HepG2 (cell line): ENCODE data around the gene ACACA. TPM values are rescaled to one million over a fixed set of nuclear protein-coding genes. Genes with fewer than 3 reads are reported as not detected.

Source experiments
- ATAC-seq: fragments of 200-7000 bp; cut with Tn5 transposase; 3 replicates; pipeline ENCODE4 v1.9.1; 2020; ENCODE audit warnings: mild to moderate bottlenecking, moderate library complexity
- BruUV-seq: library from RNA; stranded (reverse); fragments of 400-500 nt; replicated peaks from 2 replicates; lab custom pipeline; 2021; lab: Mats Ljungman, UMichigan
- CTCF ChIA-PET: fragments of 300-600 bp; formaldehyde crosslinking; extraction: SDS; loops from one replicate; lab custom pipeline; 2021; ENCODE audit warnings: low total read pairs, inconsistent platforms, low intra/inter-chr PET ratio; lab: Yijun Ruan, JAX
- POLR2A ChIA-PET: fragments of 350-600 bp; sonication (Branson Sonifier 250); formaldehyde crosslinking; loops from one replicate; lab custom pipeline; 2020; ENCODE audit warnings: antibody characterized with exemption, inconsistent platforms; lab: Yijun Ruan, JAX
- DNase-seq: peaks from one replicate; pipeline ENCODE4 v3.0.0-alpha.2; 2015; ENCODE audit warnings: low spot score
- FAIRE-seq: peaks from 3 replicates; lab custom pipeline; 2011; peaks lifted over from hg19 to GRCh38; lab: Jason Lieb, UNC
- H2AFZ ChIP-seq: one replicate; pipeline ENCODE4 v1.6.1; 2011; ENCODE audit warnings: low read length, inconsistent platforms
- H3K27ac ChIP-seq: fragments of 300-600 bp; 3 replicates; pipeline ENCODE4 v1.8.0; 2011; ENCODE audit warnings: mixed run types, mild to moderate bottlenecking, mixed read lengths, low read length, inconsistent platforms; ENCODE audit not compliant: insufficient read depth; ENCODE audit errors: extremely low read length
- H3K27me3 ChIP-seq, 2 experiments: fragments of 200-600 bp in 1 of 2; 2 replicates in 1 of 2; 3 replicates in 1 of 2; pipeline versions ENCODE4 v1.6.0 to v1.8.0; 2011; ENCODE audit warnings: low read length in 2 of 2, mild to moderate bottlenecking in 2 of 2, moderate library complexity in 2 of 2, inconsistent platforms in 1 of 2; ENCODE audit not compliant: insufficient read depth in 2 of 2, control insufficient read depth in 1 of 2
- H3K36me3 ChIP-seq, 2 experiments: fragments of 200-600 bp in 1 of 2; replicated peaks in 1 of 2; 2 replicates in 1 of 2; 3 replicates in 1 of 2; pipeline versions ENCODE4 v1.5.1 to v1.8.0; 2011; ENCODE audit warnings: low read length in 2 of 2, inconsistent platforms in 1 of 2; ENCODE audit not compliant: insufficient read depth in 2 of 2, control insufficient read depth in 1 of 2
- H3K4me1 ChIP-seq: 2 replicates; pipeline ENCODE4 v1.5.1; 2012; ENCODE audit warnings: low read length, inconsistent platforms; ENCODE audit not compliant: insufficient read depth
- H3K4me2 ChIP-seq: 2 replicates; pipeline ENCODE4 v1.6.0; 2011; ENCODE audit warnings: low read depth, low read length, inconsistent platforms
- H3K4me3 ChIP-seq, 3 experiments: fragments of 200-600 bp in 1 of 3; sonication (generic), shearing (Covaris generic) in 1 of 3; replicated peaks in 1 of 3; 2 replicates each; pipeline ENCODE4 v1.5.1; 2011 to 2016; ENCODE audit warnings: low read length in 3 of 3, inconsistent platforms in 2 of 3, low read depth in 2 of 3, mild to moderate bottlenecking in 2 of 3, control low read depth in 1 of 3, mixed read lengths in 1 of 3; ENCODE audit not compliant: insufficient read depth in 1 of 3
- H3K79me2 ChIP-seq: one replicate; pipeline ENCODE4 v1.6.1; 2011; ENCODE audit warnings: low read length, inconsistent platforms; ENCODE audit not compliant: insufficient read depth
- H3K9ac ChIP-seq: 2 replicates; pipeline ENCODE4 v1.6.0; 2011; ENCODE audit warnings: mild to moderate bottlenecking, low read depth, low read length, inconsistent platforms; ENCODE audit not compliant: insufficient read depth
- H3K9me3 ChIP-seq: 2 replicates; pipeline ENCODE4 v1.5.1; 2012; ENCODE audit warnings: mild to moderate bottlenecking, low read length
- H4K20me1 ChIP-seq: 2 replicates; pipeline ENCODE4 v1.6.0; 2011; ENCODE audit warnings: inconsistent platforms, mild to moderate bottlenecking, low read length, moderate library complexity; ENCODE audit not compliant: insufficient read depth
- ATF5 ChIP-seq: sonication (generic); formaldehyde crosslinking; IDR thresholded peaks from 2 replicates; pipeline ENCODE4 v1.4.0; 2020; ENCODE audit warnings: mild to moderate bottlenecking, low read depth, missing genetic modification reagents
- CC2D1A ChIP-seq: sonication (generic); formaldehyde crosslinking; IDR thresholded peaks from 2 replicates; pipeline ENCODE4 v1.8.1; 2023; ENCODE audit warnings: mild to moderate bottlenecking, missing genetic modification reagents
- CHD4 ChIP-seq: fragments of 200-600 bp; sonication (generic); IDR thresholded peaks from 2 replicates; pipeline ENCODE4 v1.7.0; 2017; ENCODE audit warnings: mild to moderate bottlenecking, low read length, borderline replicate concordance
- FOXP1 ChIP-seq, 2 experiments: fragments of 450-650 bp in 1 of 2; IDR thresholded peaks; 2 replicates each; pipeline ENCODE4 v1.6.1; 2017 to 2018; ENCODE audit warnings: antibody characterized with exemption in 1 of 2
- HDAC6 ChIP-seq: fragments of 200-600 bp; sonication (generic); IDR thresholded peaks from 2 replicates; pipeline ENCODE4 v1.7.0; 2017; ENCODE audit warnings: mild to moderate bottlenecking, antibody characterized with exemption, low read length, low read depth
- JDP2 ChIP-seq: sonication (generic); formaldehyde crosslinking; IDR thresholded peaks from 2 replicates; pipeline ENCODE4 v1.8.1; 2022; ENCODE audit warnings: missing genetic modification reagents, borderline replicate concordance
- JUN ChIP-seq: sonication (generic); formaldehyde crosslinking; IDR thresholded peaks from 2 replicates; pipeline ENCODE4 v1.4.0; 2020; ENCODE audit warnings: mild to moderate bottlenecking, missing genetic modification reagents
- NBN ChIP-seq: fragments of 450-650 bp; conservative IDR thresholded peaks from 2 replicates; pipeline ENCODE4 v1.6.1; 2017
- NFRKB ChIP-seq: fragments of 450-650 bp; IDR thresholded peaks from 2 replicates; pipeline ENCODE4 v1.6.1; 2017
- PHB2 ChIP-seq: fragments of 450-650 bp; IDR thresholded peaks from 2 replicates; pipeline ENCODE4 v1.6.1; 2018; ENCODE audit not compliant: partially characterized antibody
- PHF8 ChIP-seq: sonication (generic); formaldehyde crosslinking; IDR thresholded peaks from 2 replicates; pipeline ENCODE4 v1.5.0; 2020; ENCODE audit warnings: missing genetic modification reagents
- RCOR2 ChIP-seq: IDR thresholded peaks from 2 replicates; pipeline ENCODE4 v1.6.1; 2016; ENCODE audit warnings: missing biosample characterization, missing genetic modification reagents
- SMYD3 ChIP-seq: sonication (generic); formaldehyde crosslinking; IDR thresholded peaks from 2 replicates; pipeline ENCODE4 v1.8.1; 2023; ENCODE audit warnings: mild to moderate bottlenecking, missing genetic modification reagents
- TMF1 ChIP-seq: sonication (generic); formaldehyde crosslinking; IDR thresholded peaks from 2 replicates; pipeline ENCODE4 v1.8.1; 2022; ENCODE audit warnings: low read depth, missing genetic modification reagents
- ZBTB42 ChIP-seq: sonication (generic); formaldehyde crosslinking; IDR thresholded peaks from 2 replicates; pipeline ENCODE4 v1.5.0; 2020; ENCODE audit warnings: mild to moderate bottlenecking, missing genetic modification reagents
- ZNF616 ChIP-seq: sonication (generic); formaldehyde crosslinking; IDR thresholded peaks from 2 replicates; pipeline ENCODE4 v1.5.0; 2020; ENCODE audit warnings: low read depth, mild to moderate bottlenecking, missing genetic modification reagents
- ZNF772 ChIP-seq: sonication (generic); formaldehyde crosslinking; IDR thresholded peaks from 2 replicates; pipeline ENCODE4 v1.5.0; 2020; ENCODE audit warnings: mild to moderate bottlenecking, missing genetic modification reagents
- WGBS: methylation state at CpG from one replicate; pipeline ENCODE4 v1.1.6; 2017; ENCODE audit warnings: low lambda C conversion rate; 5-methylcytosine and 5-hydroxymethylcytosine counted together
- in situ Hi-C: cut with HindIII; loops from 2 replicates; pipeline ENCODE4 v1.10.0; 2017; ENCODE audit warnings: low pct_unique_long_range_greater_than_20kb; ENCODE audit not compliant: extremely low pct_ligation_motif_present
- intact Hi-C: fragments of 100-400 bp; cut with micrococcal nuclease; formaldehyde crosslinking; loops from one replicate; pipeline ENCODE4 v1.10.0; 2022; ENCODE audit not compliant: unreplicated experiment
- polyA plus RNA-seq, 8 experiments: library from polyadenylated mRNA; depleted of rRNA in 3 of 8; stranded (reverse) in 7 of 8; unstranded in 1 of 8; fragments of >200 nt; fragmentation: Illumina TruSeq in 4 of 8; extraction: Trizol in 4 of 8; gene quantifications; 2 replicates each; pipeline versions ENCODE4 v1.2.1 to v1.2.3, GENCODE V29; 2011 to 2016; ENCODE audit warnings: low read depth in 4 of 8, missing spikeins in 1 of 8, mixed read lengths in 1 of 8; ENCODE audit not compliant: insufficient read depth in 1 of 8
- total RNA-seq, 5 experiments: library from RNA; depleted of rRNA; stranded (reverse); fragments of >200 nt; fragmentation: Illumina TruSeq; extraction: Trizol; gene quantifications; 2 replicates each; pipeline ENCODE4 v1.2.3, GENCODE V29; 2016; ENCODE audit warnings: low read depth in 1 of 5
- TF ChIP-seq, protein P1 (sequence below): sonication (generic); formaldehyde crosslinking; IDR thresholded peaks from 2 replicates; pipeline ENCODE4 v1.5.0; 2020; ENCODE audit warnings: missing genetic modification reagents
- TF ChIP-seq, protein P2 (sequence below): IDR thresholded peaks from 2 replicates; pipeline ENCODE4 v1.6.1; 2016

Gene ACACA
- total and polyA plus RNA-seq, 2 of the 13 experiments (the other 11 are each of a cell fraction or from before 2014, with no cell fraction given): 39.2 to 47.2 TPM

DNA sequence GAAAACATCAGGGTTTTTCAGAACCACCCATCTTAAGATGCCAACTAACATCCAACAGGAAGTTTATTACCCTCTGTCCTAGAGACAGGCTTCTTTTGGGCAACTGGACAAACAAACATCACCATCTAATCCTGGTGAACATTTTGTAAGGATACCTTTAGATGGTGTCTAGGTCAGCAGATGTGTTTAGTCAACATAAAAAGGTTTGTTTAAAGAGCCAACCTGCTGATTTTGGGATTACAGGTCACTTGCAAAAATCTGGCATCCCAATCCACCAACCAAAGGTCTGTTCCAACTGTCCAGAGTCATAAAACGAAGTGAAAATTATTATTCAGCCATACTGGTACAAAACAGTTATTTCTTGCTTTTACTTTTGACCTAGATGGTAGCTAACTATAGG is 176.0 kb downstream of the ACACA start:
- WGBS: 94% methylated on average over 1 of the region's 1 CpG
- DNase-seq (no peak), ATAC-seq (no peak), FAIRE-seq (no peak)
- Histone ChIP-seq H3K9ac (no peak overlapping the region), H3K27ac (no peak overlapping the region), H3K27me3 (no peaks in the 10 kb centered on the region), H3K36me3 (peaks cover 6 to 60% of the 10 kb centered on the region in 2 experiments), H2AFZ (no peak overlapping the region), H4K20me1 (no peaks in the 10 kb centered on the region), H3K4me3 (no peak overlapping the region), H3K79me2 (no peaks in the 10 kb centered on the region), H3K4me2 (no peak overlapping the region), H3K4me1 (no peaks in the 10 kb centered on the region), H3K9me3 (no peaks in the 10 kb centered on the region)
- in situ Hi-C loops: loop anchor here (25.0 kb wide), 1 partner anchor 618 kb away; the partner anchor contains the start of gene MRM1
- ChIA-PET CTCF (no interaction called here), POLR2A (no interaction called here)
- no TSS peak for BruUV-seq
- intact Hi-C loops: no loop called here
- TF ChIP-seq SMYD3 (CRISPR knock-in tag) (no peak), TMF1 (CRISPR knock-in tag) (no peak), FOXP1 (IDR thresholded peaks at IDR 0.05) (no peak), FOXP1 (CRISPR knock-in tag; IDR thresholded peaks at IDR 0.05) (no peak)
- TF ChIP-seq, protein P1, sequence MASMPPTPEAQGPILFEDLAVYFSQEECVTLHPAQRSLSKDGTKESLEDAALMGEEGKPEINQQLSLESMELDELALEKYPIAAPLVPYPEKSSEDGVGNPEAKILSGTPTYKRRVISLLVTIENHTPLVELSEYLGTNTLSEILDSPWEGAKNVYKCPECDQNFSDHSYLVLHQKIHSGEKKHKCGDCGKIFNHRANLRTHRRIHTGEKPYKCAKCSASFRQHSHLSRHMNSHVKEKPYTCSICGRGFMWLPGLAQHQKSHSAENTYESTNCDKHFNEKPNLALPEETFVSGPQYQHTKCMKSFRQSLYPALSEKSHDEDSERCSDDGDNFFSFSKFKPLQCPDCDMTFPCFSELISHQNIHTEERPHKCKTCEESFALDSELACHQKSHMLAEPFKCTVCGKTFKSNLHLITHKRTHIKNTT: no peak

DNA sequence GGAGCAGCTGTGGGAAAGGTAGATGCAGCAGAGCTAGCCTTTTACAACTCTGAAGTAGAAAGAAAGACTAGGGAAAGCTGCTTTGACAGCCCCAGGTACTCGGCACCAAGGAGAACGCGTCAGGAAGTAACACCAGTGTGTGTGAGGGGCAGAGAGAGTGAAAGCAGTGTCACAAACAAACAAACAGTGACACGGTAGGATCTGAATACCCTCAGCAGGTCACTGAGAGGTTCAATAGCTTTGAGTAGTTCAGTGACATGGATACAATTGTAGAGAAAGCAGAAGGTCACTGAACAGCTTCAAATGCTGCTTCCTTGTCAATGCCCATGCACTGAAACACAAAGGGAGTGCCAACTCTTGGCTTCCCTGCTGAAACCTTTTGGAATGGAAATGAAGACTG is 181.2 kb downstream of the ACACA start:
- in situ Hi-C loops: loop anchor here (25.0 kb wide), 1 partner anchor 613 kb away; the partner anchor contains the start of gene MRM1
- H3K27me3 ChIP-seq: no peaks in the 10 kb centered on the region
- no peaks in the 10 kb centered on the region for H3K9me3 ChIP-seq
- POLR2A ChIA-PET: no interaction called here
- no peak overlapping the region for H3K9ac ChIP-seq
- no peak for ATAC-seq
- H3K79me2 ChIP-seq: no peaks in the 10 kb centered on the region
- H3K4me3 ChIP-seq: no peak overlapping the region
- TF ChIP-seq CC2D1A (no peak), ATF5 (CRISPR knock-in tag) (no peak), PHF8 (no peak), ZBTB42 (CRISPR knock-in tag) (no peak), NFRKB (no peak), JUN (CRISPR knock-in tag) (no peak), HDAC6 (no peak), ZNF772 (no peak), NBN (no peak), PHB2 (no peak), ZNF616 (no peak), CHD4 (no peak), RCOR2 (CRISPR knock-in tag) (no peak), JDP2 (CRISPR knock-in tag) (no peak)
- TF ChIP-seq, protein P2, sequence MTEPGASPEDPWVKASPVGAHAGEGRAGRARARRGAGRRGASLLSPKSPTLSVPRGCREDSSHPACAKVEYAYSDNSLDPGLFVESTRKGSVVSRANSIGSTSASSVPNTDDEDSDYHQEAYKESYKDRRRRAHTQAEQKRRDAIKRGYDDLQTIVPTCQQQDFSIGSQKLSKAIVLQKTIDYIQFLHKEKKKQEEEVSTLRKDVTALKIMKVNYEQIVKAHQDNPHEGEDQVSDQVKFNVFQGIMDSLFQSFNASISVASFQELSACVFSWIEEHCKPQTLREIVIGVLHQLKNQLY (CRISPR knock-in tag): no peak
- TF ChIP-seq, all 625 proteins: peak for 0
- intact Hi-C loops: no loop called here
- no peaks in the 10 kb centered on the region for H3K4me1 ChIP-seq
- DNase-seq (no peak), FAIRE-seq (no peak)
- BruUV-seq: no TSS peak
- H3K4me2 ChIP-seq: no peak overlapping the region
- H2AFZ ChIP-seq: no peak overlapping the region
- CTCF ChIA-PET: no interaction called here
- no peaks in the 10 kb centered on the region; the same call in 1 of the 2 replicates for H4K20me1 ChIP-seq
- no peak overlapping the region for H3K27ac ChIP-seq
- WGBS: 95% methylated on average over 4 of the region's 4 CpGs
- H3K36me3 ChIP-seq: peaks cover 15 to 61% of the 10 kb centered on the region in 2 experiments
